GM12873 (cell line): ENCODE measurements around the gene SYTL2.

ENCODE experiments used
- CTCF ChIP-seq: IDR thresholded peaks from 2 replicates; pipeline ENCODE4 v1.5.1; 2012; ENCODE audit warnings: low read depth, mild to moderate bottlenecking, moderate library complexity, low read length, control low read depth; ENCODE audit not compliant: insufficient read depth; ENCODE audit errors: missing control alignments

SYTL2 gene

GRCh38 chr11:85809191-85809590 is 1.8 kb downstream of the SYTL2 start:
- no peak for TF ChIP-seq CTCF

GRCh38 chr11:85806876-85807275 is 4.1 kb downstream of the SYTL2 start:
- TF ChIP-seq CTCF: no peak

- TF ChIP-seq CTCF: no peak
Observed at GRCh38 chr11:85806016-85806415, 4.9 kb downstream of the SYTL2 start.

- no peak for TF ChIP-seq CTCF
Observed at GRCh38 chr11:85805387-85805786, 5.6 kb downstream of the SYTL2 start.

GRCh38 chr11:85803920-85804319 is 7.0 kb downstream of the SYTL2 start:
- no peak for TF ChIP-seq CTCF

- no peak for TF ChIP-seq CTCF
Observed at GRCh38 chr11:85803303-85803702, 7.6 kb downstream of the SYTL2 start.

- no peak for TF ChIP-seq CTCF
Observed at GRCh38 chr11:85801527-85801926, 9.4 kb downstream of the SYTL2 start.

- TF ChIP-seq CTCF: no peak
Observed at GRCh38 chr11:85800595-85801342, 10.2 kb downstream of the SYTL2 start.
